Fibroblast of mammary gland (primary cell): ENCODE measurements around the gene DDX10.
A peak's percentile ranks its signal among the peaks of the same experiment; 100 is the strongest.

ENCODE experiments used
- DNase-seq: peaks from one replicate; pipeline ENCODE4 v3.0.0-alpha.2; 2010; ENCODE audit warnings: low read depth
- H3K4me3 ChIP-seq: 2 replicates; pipeline ENCODE4 v1.5.1; 2011; ENCODE audit warnings: low read depth, mild to moderate bottlenecking, low read length, moderate library complexity; ENCODE audit not compliant: control insufficient read depth
- CTCF ChIP-seq: conservative IDR thresholded peaks from 2 replicates; pipeline ENCODE4 v1.5.1; 2011; ENCODE audit warnings: low read depth, low read length, inconsistent platforms; ENCODE audit not compliant: control insufficient read depth, insufficient read depth

DDX10 gene

DNA sequence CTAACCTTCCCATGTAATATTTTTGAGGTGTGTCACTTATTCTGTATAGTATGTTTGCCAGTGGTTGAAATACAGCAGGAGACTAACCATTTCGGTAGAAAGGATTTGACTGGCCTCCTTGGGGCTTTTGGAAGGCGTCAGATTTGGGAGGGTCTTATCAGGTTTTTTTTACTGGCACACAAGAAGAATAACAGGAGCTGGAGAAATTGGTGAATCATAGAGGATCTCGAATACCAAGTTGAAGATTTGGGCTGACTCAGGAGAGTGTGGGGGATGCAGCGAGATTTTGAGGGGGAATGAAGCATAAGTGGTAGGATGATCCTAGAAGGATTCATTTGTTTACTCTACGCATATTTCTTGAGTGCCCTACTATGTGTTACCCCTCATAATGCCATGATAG lies 200.5 kb downstream of the DDX10 start:
- no peak for TF ChIP-seq CTCF
- no peak overlapping the region for H3K4me3 ChIP-seq
- peak; percentile 31 for DNase-seq

DNA sequence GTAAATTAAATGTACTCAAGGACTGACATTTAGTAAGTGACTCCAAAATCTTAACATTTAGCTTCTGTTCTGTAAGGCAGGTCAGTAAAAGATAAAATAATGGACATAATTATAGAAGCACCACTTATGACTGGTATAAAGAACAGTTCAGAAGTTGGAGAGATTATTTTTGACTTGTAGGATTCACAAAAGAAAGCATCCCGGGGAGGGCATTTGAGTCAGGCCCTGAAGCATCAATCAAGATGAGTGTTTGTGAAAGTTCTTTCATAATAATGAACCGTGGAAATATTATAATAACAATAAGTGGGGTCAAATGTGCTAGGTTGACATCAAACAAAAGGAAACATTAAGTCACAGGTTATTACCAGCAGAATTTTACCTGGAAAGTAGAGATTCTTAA lies 201.9 kb downstream of the DDX10 start:
- no peak for DNase-seq
- H3K4me3 ChIP-seq: no peak overlapping the region
- TF ChIP-seq CTCF: no peak

GRCh38 chr11:108870373-108871020 lies 205.6 kb downstream of the DDX10 start:
- no peak overlapping the region for H3K4me3 ChIP-seq
- TF ChIP-seq CTCF: no peak
- DNase-seq: peak; percentile 78

GRCh38 chr11:108871152-108871551 lies 206.3 kb downstream of the DDX10 start:
- TF ChIP-seq CTCF: peak; percentile 80
- no peak overlapping the region for H3K4me3 ChIP-seq
- peak; percentile 72 for DNase-seq

- no peak for TF ChIP-seq CTCF
- no peak for DNase-seq
- no peak overlapping the region for H3K4me3 ChIP-seq
Observed at GRCh38 chr11:108871867-108872266, 207.0 kb downstream of the DDX10 start.

DNA sequence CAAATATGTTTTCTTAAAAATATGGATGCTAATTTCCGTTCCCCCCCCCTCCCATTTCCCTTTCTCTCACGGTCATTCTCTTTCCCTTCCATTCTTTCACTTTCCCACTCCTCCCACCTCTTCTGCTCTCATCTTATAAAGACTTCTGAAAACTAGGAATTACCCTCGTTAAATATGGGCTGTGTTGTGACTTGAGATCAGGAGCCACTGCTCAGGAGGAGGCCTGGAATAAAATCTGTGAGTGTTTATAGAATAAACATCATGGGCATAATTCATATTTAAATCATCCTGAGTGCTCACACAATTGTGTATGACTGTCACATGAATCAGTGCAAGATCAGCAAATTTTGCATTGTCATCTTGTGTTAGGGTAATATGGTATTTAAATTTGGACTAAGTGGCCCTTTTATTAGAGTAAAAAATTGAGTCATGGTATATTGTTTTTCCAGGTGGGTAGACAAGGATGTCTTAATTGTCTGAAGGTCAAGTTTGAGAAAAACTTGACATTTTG lies 208.0 kb downstream of the DDX10 start:
- no peak for TF ChIP-seq CTCF
- DNase-seq: peak; percentile 41
- no peak overlapping the region for H3K4me3 ChIP-seq
